Thyroid gland (tissue), 4 donors: ENCODE data around the gene SGSM2.

ENCODE experiments used
- POLR2A ChIP-seq, 2 donors: fragments of 450-650 bp; IDR thresholded peaks; one replicate each; pipeline ENCODE4 v1.6.1; 2017; ENCODE audit warnings: antibody characterized with exemption in 2 of 2, mild to moderate bottlenecking in 2 of 2, moderate library complexity in 1 of 2
- TF ChIP-seq, protein P1 (sequence below), 6 experiments: fragments of 200-600 bp in 3 of 6; fragments of 450-650 bp in 3 of 6; sonication (generic) in 3 of 6; IDR thresholded peaks; one replicate each; pipeline ENCODE4 v1.5.1; 2016 to 2019; ENCODE audit warnings: antibody characterized with exemption in 6 of 6, mild to moderate bottlenecking in 2 of 6, inconsistent platforms in 1 of 6, moderate library complexity in 1 of 6

GRCh38 chr17:2335726-2336214 lies 1.5 kb upstream of the SGSM2 start:
- TF ChIP-seq, protein P1, sequence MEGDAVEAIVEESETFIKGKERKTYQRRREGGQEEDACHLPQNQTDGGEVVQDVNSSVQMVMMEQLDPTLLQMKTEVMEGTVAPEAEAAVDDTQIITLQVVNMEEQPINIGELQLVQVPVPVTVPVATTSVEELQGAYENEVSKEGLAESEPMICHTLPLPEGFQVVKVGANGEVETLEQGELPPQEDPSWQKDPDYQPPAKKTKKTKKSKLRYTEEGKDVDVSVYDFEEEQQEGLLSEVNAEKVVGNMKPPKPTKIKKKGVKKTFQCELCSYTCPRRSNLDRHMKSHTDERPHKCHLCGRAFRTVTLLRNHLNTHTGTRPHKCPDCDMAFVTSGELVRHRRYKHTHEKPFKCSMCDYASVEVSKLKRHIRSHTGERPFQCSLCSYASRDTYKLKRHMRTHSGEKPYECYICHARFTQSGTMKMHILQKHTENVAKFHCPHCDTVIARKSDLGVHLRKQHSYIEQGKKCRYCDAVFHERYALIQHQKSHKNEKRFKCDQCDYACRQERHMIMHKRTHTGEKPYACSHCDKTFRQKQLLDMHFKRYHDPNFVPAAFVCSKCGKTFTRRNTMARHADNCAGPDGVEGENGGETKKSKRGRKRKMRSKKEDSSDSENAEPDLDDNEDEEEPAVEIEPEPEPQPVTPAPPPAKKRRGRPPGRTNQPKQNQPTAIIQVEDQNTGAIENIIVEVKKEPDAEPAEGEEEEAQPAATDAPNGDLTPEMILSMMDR (IDR thresholded peaks at IDR 0.05) = no peak
- TF ChIP-seq POLR2A (IDR thresholded peaks at IDR 0.05) = no peak
